ENCODE data around the gene ARHGAP10.
A peak's percentile ranks its signal among the peaks of the same experiment; 100 is the strongest.

ARHGAP10 gene, protein sequence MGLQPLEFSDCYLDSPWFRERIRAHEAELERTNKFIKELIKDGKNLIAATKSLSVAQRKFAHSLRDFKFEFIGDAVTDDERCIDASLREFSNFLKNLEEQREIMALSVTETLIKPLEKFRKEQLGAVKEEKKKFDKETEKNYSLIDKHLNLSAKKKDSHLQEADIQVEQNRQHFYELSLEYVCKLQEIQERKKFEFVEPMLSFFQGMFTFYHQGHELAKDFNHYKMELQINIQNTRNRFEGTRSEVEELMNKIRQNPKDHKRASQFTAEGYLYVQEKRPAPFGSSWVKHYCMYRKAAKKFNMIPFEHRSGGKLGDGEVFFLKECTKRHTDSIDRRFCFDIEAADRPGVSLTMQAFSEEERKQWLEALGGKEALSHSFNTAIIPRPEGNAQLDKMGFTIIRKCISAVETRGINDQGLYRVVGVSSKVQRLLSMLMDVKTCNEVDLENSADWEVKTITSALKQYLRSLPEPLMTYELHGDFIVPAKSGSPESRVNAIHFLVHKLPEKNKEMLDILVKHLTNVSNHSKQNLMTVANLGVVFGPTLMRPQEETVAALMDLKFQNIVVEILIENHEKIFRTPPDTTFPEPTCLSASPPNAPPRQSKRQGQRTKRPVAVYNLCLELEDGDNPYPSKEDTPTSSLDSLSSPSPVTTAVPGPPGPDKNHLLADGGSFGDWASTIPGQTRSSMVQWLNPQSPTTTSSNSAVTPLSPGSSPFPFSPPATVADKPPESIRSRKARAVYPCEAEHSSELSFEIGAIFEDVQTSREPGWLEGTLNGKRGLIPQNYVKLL

DNA sequence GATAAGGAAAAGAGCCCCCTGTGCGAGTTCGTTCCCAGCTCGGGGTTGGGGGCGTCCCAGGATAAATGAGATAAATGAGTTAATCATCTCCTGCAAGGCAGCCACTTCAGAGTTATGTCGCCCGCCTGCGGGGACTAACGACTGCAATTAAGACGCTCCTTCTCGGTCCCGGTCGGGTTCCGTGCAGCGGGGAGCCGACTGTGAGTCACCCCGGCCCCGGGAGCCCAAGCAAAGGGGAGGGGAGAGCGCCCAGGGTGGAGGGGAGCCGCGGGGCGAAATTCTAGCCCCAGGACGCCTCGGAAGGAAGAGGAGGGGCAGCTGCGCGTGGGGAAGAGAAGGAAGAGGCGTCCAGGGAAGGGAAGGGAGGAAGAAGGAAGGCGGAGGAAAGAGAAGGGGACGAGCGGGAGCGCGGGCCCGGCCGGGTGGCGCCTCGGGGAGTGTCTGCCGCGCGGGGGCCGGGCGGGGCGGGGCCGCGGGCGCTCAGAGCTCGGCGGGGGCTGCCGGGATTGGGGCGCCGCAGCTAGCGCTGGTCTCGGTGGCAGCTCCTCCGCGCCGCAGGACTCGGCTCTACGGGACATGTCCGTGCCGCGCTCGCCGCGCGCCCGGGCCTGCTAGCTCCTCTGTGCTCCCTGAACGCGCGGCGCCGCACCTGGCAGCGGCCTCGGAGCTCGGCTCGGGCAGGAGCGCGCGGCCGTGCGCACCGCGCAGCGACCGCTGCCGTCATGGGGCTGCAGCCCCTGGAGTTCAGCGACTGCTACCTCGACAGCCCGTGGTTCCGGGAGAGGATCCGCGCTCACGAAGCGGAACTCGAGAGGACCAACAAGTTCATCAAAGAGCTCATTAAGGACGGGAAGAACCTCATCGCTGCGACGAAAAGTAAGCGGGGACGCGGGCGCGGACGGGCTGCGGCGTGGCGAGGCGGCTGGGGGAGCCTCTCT lies at the start of gene ARHGAP10:
ARHGAP10 (plus strand) TSS at position 509 of the 938 bp plus-strand sequence; CDS start at position 723, 214 bp downstream.
- FAIRE-seq = no peak

DNA sequence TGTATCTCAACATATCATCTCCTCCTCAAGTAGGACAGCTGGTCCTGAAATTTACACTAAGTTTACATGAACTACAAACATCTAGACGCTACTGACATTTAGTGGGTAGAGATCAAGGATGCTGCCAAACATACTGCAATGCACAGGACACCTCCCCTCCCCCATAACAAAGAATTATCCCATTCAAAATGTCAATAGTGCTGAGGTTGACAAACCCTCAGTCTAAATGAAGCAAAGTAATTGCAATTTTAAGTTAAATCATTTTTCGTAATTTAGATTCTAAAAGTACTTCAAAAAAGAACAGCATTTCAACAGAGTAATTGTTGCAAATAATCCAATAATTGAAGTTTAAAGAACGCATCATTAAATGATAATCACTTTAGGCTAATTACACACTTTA lies 49.1 kb upstream of the ARHGAP10 start:
- no peak for FAIRE-seq

- FAIRE-seq = no peak
These were observed 48.7 kb upstream of the ARHGAP10 start for GRCh38 chr4:147683188-147683591.

DNA sequence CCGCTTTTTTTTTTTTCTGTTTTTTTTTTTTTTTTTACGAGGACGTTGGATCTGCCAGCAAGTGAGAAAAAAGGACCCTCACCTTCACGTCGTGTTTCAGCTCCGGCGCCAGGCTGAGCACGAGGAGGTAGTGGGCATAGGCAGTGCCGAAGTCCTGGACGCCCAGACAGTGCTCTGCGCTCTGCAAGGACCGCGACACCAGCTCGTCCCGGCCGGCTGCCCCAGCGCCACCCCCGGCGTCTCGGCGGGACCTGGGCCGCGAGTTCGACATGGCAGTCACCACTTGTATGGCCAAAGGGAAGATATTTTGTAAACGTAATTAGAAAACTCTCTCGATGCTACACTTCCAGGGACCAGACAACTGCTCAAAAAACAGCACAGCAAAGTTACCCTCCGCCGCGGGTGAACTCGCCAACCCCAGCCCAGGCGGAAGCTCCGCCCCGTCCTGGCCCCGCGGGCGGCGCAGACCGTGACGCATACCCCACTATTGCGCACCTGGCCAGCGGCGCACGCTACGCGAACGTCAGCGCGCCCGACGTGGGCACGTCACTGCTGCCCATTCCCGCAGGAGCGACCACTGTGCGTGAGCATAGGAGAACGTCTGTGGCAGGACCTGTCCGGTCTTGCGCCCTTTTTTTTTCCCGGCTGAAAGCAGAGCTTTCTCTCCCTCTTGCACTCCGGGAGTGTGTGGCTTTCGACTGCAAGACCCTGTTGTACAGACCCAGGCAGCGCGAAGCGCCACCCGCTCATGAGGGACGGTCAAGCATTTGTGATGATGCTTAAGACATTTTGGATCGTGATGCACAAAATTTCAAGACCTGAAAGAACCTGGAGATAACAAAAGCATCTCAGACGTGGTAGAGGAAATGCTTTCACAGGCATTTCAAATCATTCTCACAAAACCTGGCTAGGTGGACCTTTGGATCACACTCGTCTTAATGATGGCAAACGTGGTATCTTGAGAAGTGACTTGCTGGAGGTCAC lies 47.9 kb upstream of the ARHGAP10 start, which contains the start of gene PRMT9:
PRMT9 (minus strand) TSS at position 447 of the 984 bp plus-strand sequence; CDS start at position 271, 176 bp downstream.
- no peak for FAIRE-seq

- no peak for FAIRE-seq
These were observed 42.8 kb upstream of the ARHGAP10 start for GRCh38 chr4:147689067-147689466.

DNA sequence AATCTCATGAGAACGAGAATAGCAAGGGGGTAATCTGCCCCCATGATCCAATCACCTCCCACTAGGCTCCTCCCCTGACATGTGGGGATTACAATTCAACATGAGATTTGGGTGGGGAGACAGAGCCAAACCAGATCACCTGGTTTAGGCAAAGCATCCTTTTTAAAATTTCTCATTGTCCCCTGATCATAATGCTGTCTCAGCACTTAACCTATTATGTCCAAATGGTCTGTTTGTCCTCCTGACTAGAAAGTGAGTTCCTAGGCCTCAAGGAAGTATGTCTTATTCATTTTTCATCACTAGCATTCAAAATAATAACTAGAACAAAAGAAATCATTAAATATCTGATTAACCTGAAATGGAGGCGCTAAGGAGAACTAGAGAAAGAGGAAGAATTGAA lies 40.1 kb upstream of the ARHGAP10 start:
- FAIRE-seq = no peak

- FAIRE-seq = no peak
These were observed 38.7 kb upstream of the ARHGAP10 start for GRCh38 chr4:147693218-147693617.

GRCh38 chr4:147696866-147697265 lies 35.0 kb upstream of the ARHGAP10 start:
- no peak for FAIRE-seq

DNA sequence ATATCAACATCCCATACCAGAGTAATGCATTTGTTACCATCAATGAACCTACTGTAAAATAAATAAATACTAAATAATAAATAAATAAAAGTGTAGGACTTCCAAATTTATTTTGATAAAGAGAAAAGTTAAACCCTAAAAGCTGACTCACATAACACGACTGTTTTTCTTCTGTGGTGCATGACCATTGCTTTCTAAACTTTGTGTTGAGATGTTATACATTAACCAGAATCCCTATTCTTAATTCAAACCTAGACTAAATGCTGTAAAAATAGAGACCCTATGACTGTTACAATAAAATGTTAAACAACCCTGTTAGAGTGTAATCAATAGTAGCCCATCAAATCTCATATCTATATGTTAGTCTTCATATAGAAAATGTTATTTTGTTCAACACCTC lies 27.0 kb upstream of the ARHGAP10 start:
- no peak for FAIRE-seq

- FAIRE-seq = peak; percentile 68
These were observed 23.8 kb upstream of the ARHGAP10 start for GRCh38 chr4:147707892-147708672.

- no peak for FAIRE-seq
These were observed 21.9 kb upstream of the ARHGAP10 start for GRCh38 chr4:147709999-147710398.

DNA sequence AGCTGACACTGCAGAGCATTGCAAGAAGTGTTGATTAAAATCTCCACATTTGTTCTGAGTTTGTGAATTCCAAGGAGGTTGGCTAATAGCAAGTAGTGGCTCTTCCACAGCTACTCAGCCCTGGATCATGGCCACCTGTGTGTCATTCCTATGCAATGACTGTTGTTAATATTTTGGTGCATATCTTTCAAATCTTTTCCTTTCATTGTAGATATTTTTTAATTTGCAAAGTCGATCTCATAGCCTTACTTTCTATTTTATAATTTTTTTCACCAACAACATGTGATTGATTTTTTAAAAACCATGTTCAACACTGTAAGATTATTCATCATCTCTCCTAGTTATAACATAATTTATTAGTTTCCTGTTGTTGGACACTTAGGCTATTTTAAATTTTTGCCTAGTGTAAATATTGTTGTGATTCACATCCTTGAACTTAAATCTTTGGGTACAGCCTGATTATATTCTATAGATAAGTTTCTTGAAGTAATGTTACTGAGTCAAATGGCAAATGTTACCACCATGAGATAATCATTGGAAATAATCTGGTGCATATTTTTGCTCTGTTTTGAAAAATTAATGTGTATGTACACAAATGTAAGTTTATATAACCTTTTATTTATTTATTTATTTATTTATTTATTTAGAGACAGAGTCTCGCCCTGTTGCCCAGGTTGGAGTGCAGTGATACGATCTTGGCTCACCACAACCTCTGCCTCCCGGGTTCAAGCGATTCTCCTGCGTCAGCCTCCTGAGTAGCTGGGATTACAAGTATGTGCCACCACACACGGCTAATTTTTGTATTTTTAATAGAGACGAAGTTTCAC lies 17.1 kb upstream of the ARHGAP10 start:
- no peak for FAIRE-seq

- no peak for FAIRE-seq
These were observed 14.0 kb upstream of the ARHGAP10 start for GRCh38 chr4:147717878-147718277.

- no peak for FAIRE-seq
These were observed 8.6 kb upstream of the ARHGAP10 start for GRCh38 chr4:147723326-147723725.

GRCh38 chr4:147724468-147725201 lies 7.3 kb upstream of the ARHGAP10 start:
- no peak for FAIRE-seq

- FAIRE-seq = no peak
These were observed 6.2 kb upstream of the ARHGAP10 start for GRCh38 chr4:147725673-147726072.

- no peak for FAIRE-seq
These were observed 4.3 kb upstream of the ARHGAP10 start for GRCh38 chr4:147727476-147728028.

DNA sequence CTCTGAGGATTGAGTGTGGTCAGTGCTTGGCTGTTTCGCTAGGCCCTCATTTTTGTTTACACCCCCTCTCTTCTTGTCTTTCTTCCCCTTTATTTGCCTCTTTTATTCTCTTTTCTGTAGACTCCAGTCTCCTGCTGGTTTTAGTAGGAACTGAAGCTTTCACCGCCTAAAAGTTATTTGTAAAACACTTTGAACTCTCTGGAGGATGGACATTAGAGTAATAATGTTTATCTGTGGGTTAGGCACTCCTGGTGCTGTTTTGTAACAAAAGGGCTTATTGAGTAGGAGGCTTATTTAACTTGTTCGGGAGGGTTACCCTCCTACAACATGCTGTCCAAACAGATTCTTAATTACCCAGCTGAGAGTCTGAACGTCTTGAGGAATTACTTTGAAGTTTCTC lies 1.6 kb upstream of the ARHGAP10 start:
- FAIRE-seq = no peak

All from A204.1 (cell line).